K562 (cell line): ENCODE results near the gene APC2. TPM values are rescaled to one million over a fixed set of nuclear protein-coding genes. Genes with fewer than 3 reads are reported as not detected.

Experiments
- ATAC-seq: fragments of 200-7000 bp; cut with Tn5 transposase; 3 replicates; pipeline ENCODE4 v1.9.1; 2020; ENCODE audit warnings: moderate library complexity
- BruUV-seq: library from RNA; stranded (reverse); fragments of 400-500 nt; replicated peaks from 2 replicates; lab custom pipeline; 2021; lab: Mats Ljungman, UMichigan
- CTCF ChIA-PET: fragments of 300-600 bp; formaldehyde crosslinking; extraction: SDS; loops from one replicate; lab custom pipeline; 2021; ENCODE audit warnings: low intra/inter-chr PET ratio; lab: Yijun Ruan, JAX
- POLR2A ChIA-PET: fragments of 300-600, 350-650 bp; sonication (Branson Sonifier 250); formaldehyde crosslinking; extraction: SDS; loops from one replicate; lab custom pipeline; 2021; ENCODE audit warnings: antibody characterized with exemption, inconsistent platforms; lab: Yijun Ruan, JAX
- DNase-seq, 4 experiments: peaks; one replicate each; pipeline versions ENCODE4 v3.0.0 to v3.0.0-alpha.2; 2011 to 2018; ENCODE audit warnings: low spot score in 3 of 4, mixed read lengths in 3 of 4; ENCODE audit errors: extremely low read depth in 1 of 4
- FAIRE-seq: peaks from 2 replicates; lab custom pipeline; 2011; peaks lifted over from hg19 to GRCh38; lab: Jason Lieb, UNC
- H2AFZ ChIP-seq: 2 replicates; pipeline ENCODE4 v1.6.0; 2011; ENCODE audit warnings: low read depth, low read length, control low read depth, inconsistent platforms
- H3K27ac ChIP-seq: fragments of 200-600 bp; 3 replicates; pipeline ENCODE4 v1.8.0; 2011; ENCODE audit warnings: low read depth, mild to moderate bottlenecking, control low read depth, inconsistent platforms, low read length, moderate library complexity, mixed read lengths; ENCODE audit errors: extremely low read depth
- H3K27me3 ChIP-seq, 2 experiments: fragments of 300-600 bp in 1 of 2; 2 replicates in 1 of 2; 3 replicates in 1 of 2; pipeline versions ENCODE4 v1.6.0 to v1.8.0; 2011; ENCODE audit warnings: inconsistent platforms in 2 of 2, low read length in 2 of 2, mild to moderate bottlenecking in 1 of 2, mixed read lengths in 1 of 2, moderate library complexity in 1 of 2; ENCODE audit not compliant: control insufficient read depth in 2 of 2, insufficient read depth in 2 of 2
- H3K36me3 ChIP-seq: fragments of 300-600 bp; 3 replicates; pipeline ENCODE4 v1.8.0; 2011; ENCODE audit warnings: mild to moderate bottlenecking, low read length, inconsistent platforms; ENCODE audit not compliant: control insufficient read depth, insufficient read depth
- H3K4me1 ChIP-seq, 2 experiments: fragments of 200-600 bp in 1 of 2; replicated peaks in 1 of 2; 2 replicates in 1 of 2; 3 replicates in 1 of 2; pipeline versions ENCODE4 v1.5.1 to v1.8.0; 2011; ENCODE audit warnings: inconsistent platforms in 2 of 2, low read length in 2 of 2, mild to moderate bottlenecking in 1 of 2, mixed read lengths in 1 of 2, moderate library complexity in 1 of 2; ENCODE audit not compliant: control insufficient read depth in 2 of 2, insufficient read depth in 2 of 2
- H3K4me2 ChIP-seq: 2 replicates; pipeline ENCODE4 v1.6.1; 2011; ENCODE audit warnings: low read length, control low read depth, inconsistent platforms, mixed read lengths; ENCODE audit not compliant: insufficient read depth
- H3K4me3 ChIP-seq: fragments of 200-600 bp; sonication (generic), shearing (Covaris generic); 2 replicates; pipeline ENCODE4 v1.5.1; 2016; ENCODE audit warnings: control low read depth, inconsistent platforms
- H3K79me2 ChIP-seq: fragments of 200-600 bp; 3 replicates; pipeline ENCODE4 v1.8.0; 2011; ENCODE audit warnings: low read length, inconsistent platforms; ENCODE audit not compliant: control insufficient read depth, insufficient read depth
- H3K9ac ChIP-seq, 2 experiments: 2 replicates each; pipeline versions ENCODE4 v1.6.0 to v1.6.1; 2011; ENCODE audit warnings: low read depth in 2 of 2, low read length in 2 of 2, control low read depth in 1 of 2, inconsistent platforms in 1 of 2, mild to moderate bottlenecking in 1 of 2, mixed read lengths in 1 of 2; ENCODE audit not compliant: insufficient read depth in 1 of 2
- H3K9me1 ChIP-seq: one replicate; pipeline ENCODE4 v1.6.0; 2011; ENCODE audit warnings: inconsistent platforms, mild to moderate bottlenecking, low read length, moderate library complexity; ENCODE audit not compliant: control insufficient read depth, insufficient read depth
- H3K9me3 ChIP-seq: replicated peaks from 2 replicates; pipeline ENCODE4 v1.5.1; 2011; ENCODE audit warnings: low read depth, low read length, inconsistent platforms; ENCODE audit not compliant: control insufficient read depth, insufficient read depth
- H4K20me1 ChIP-seq: replicated peaks from 2 replicates; pipeline ENCODE4 v1.6.1; 2011; ENCODE audit warnings: low read length, inconsistent platforms, mixed read lengths; ENCODE audit not compliant: control insufficient read depth, insufficient read depth
- GTF2A2 ChIP-seq: IDR thresholded peaks from 2 replicates; pipeline ENCODE4 v1.6.1; 2016; ENCODE audit warnings: mild to moderate bottlenecking, missing genetic modification characterization, missing compliant biosample characterization
- KLF6 ChIP-seq: fragments of 250-450 bp; sonication (Bioruptor Pico); IDR thresholded peaks from 2 replicates; pipeline ENCODE4 v1.4.0; 2020; ENCODE audit warnings: mild to moderate bottlenecking, moderate library complexity, borderline replicate concordance
- MEF2D ChIP-seq: conservative IDR thresholded peaks from 2 replicates; pipeline ENCODE4 v1.6.1; 2016; ENCODE audit warnings: low read depth, missing genetic modification characterization, missing compliant biosample characterization
- PTRF ChIP-seq: fragments of 450-650 bp; IDR thresholded peaks from 2 replicates; pipeline ENCODE4 v1.6.1; 2016; ENCODE audit warnings: mild to moderate bottlenecking, missing genetic modification characterization, missing compliant biosample characterization
- TAF7 ChIP-seq: fragments of 450-650 bp; IDR thresholded peaks from 2 replicates; pipeline ENCODE4 v1.6.1; 2016; ENCODE audit warnings: missing genetic modification characterization, missing compliant biosample characterization
- ZC3H8 ChIP-seq: fragments of 450-650 bp; IDR thresholded peaks from 2 replicates; pipeline ENCODE4 v1.6.1; 2017
- ZKSCAN1 ChIP-seq: fragments of 150-350 bp; IDR thresholded peaks from 2 replicates; pipeline ENCODE4 v1.6.1; 2016; ENCODE audit warnings: low read depth, low read length
- ZNF551 ChIP-seq: fragments of 250-450 bp; sonication (Bioruptor Pico); IDR thresholded peaks from 2 replicates; pipeline ENCODE4 v1.5.0; 2021; ENCODE audit warnings: mild to moderate bottlenecking, moderate library complexity
- ZNF644 ChIP-seq: fragments of 200-800 bp; sonication (Bioruptor generic); IDR thresholded peaks from 2 replicates; pipeline ENCODE4 v1.6.1; 2016; ENCODE audit warnings: low read depth, missing genetic modification characterization, missing compliant biosample characterization
- WGBS: fragments of 100-300 bp; shearing (Covaris generic); methylation state at CpG from one replicate; pipeline ENCODE4 v1.1.6; 2016; ENCODE audit warnings: low coverage, mixed read lengths; ENCODE audit not compliant: insufficient coverage; ENCODE audit errors: missing lambda C conversion rate; 5-methylcytosine and 5-hydroxymethylcytosine counted together
- in situ Hi-C: fragments of 300-500 bp; cut with MboI; formaldehyde crosslinking; loops from 4 replicates; pipeline ENCODE4 v1.15.0; 2018; ENCODE audit warnings: inconsistent platforms, mixed read lengths
- intact Hi-C: fragments of 100-400 bp; cut with micrococcal nuclease; formaldehyde crosslinking; loops from 2 replicates; pipeline ENCODE4 v1.14.2; 2022
- polyA plus RNA-seq, 8 experiments: library from polyadenylated mRNA; depleted of rRNA in 4 of 8; stranded (reverse) in 5 of 8; unstranded in 3 of 8; fragments of >200 nt; fragmentation: Nextera tagmentation in 2 of 8; fragmentation: Illumina TruSeq in 1 of 8; extraction: Ambion mirVana in 2 of 8; extraction: Trizol in 1 of 8; gene quantifications; 2 replicates each; pipeline versions ENCODE4 v1.2.1 to v1.2.3, GENCODE V29; 2011 to 2014; ENCODE audit warnings: inconsistent platforms in 1 of 8, missing spikeins in 1 of 8
- total RNA-seq, 7 experiments: library from RNA; depleted of rRNA in 6 of 7; stranded (reverse); fragments of >200 nt in 6 of 7; fragmentation: Illumina TruSeq in 2 of 7; extraction: Trizol in 2 of 7; gene quantifications; 2 replicates each; pipeline versions ENCODE4 v1.2.1 to v1.2.3, GENCODE V29; 2011 to 2021; ENCODE audit warnings: low replicate concordance in 1 of 7
- TF ChIP-seq, protein P1 (sequence below): fragments of 200-800 bp; sonication (Bioruptor generic); IDR thresholded peaks from 2 replicates; pipeline ENCODE4 v1.6.1; 2017; ENCODE audit warnings: missing genetic modification characterization, missing compliant biosample characterization
- TF ChIP-seq, protein P2 (sequence below): fragments of 450-650 bp; IDR thresholded peaks from 2 replicates; pipeline ENCODE4 v1.6.1; 2016; ENCODE audit warnings: mild to moderate bottlenecking, moderate library complexity

The APC2 gene
- total and polyA plus RNA-seq, 9 of the 15 experiments (the other 6 are each of a cell fraction or from before 2014, with no cell fraction given), result 0.01 to 0.40 (median 0.05) TPM; not detected in 3

DNA sequence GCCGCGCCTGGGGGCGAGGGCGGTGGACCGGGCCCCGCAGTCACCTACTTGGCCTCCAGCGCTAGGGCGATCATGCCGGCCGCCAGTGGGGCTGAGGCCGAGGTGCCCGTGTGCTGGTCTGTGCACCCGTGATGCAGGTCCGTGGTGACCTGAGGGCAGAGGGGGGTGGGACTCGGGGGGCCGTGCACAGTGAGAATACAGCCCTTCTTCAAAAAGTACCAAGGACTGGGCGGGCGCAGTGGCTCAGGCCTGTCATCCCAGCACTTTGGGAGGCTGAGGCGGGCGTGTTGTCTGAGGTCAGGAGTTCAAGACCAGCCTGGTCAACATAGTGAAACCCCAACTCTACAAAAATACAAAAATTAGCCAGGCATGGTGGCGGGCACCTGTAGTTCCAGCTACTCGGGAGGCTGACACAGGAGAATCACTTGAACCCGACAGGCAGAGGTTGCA lies 34.1 kb downstream of the APC2 start:
- Histone ChIP-seq H3K4me1 (peaks cover 0 to 64% of the 10 kb centered on the region in 2 experiments; a peak in 4 of 5 replicates), H3K4me3 (no peak overlapping the region), H3K9ac (no peak overlapping the region), H3K27me3 (no peaks in the 10 kb centered on the region), H3K9me3 (no peaks in the 10 kb centered on the region), H3K36me3 (no peaks in the 10 kb centered on the region), H3K79me2 (peaks cover under 1% of the 10 kb centered on the region; the same call in 2 of the 3 replicates), H2AFZ (no peak overlapping the region), H3K4me2 (no peak overlapping the region), H3K9me1 (no peaks in the 10 kb centered on the region), H3K27ac (no peak overlapping the region), H4K20me1 (no peaks in the 10 kb centered on the region)
- CTCF ChIA-PET, result interaction anchor here (0.6 kb wide), 1 partner anchor 11 kb away, joined by 3 read pairs; no protein-coding TSS in a partner anchor
- ATAC-seq, result no peak
- intact Hi-C loops (no loop called here), in situ Hi-C loops (no loop called here)
- DNase-seq, result no peak
- POLR2A ChIA-PET, result no interaction called here
- WGBS, result 65% methylated on average over 9 of the region's 23 CpGs
- BruUV-seq, result no TSS peak
- FAIRE-seq, result no peak
- no peak for TF ChIP-seq ZNF551
- TF ChIP-seq KLF6 (CRISPR knock-in tag), result no peak
- TF ChIP-seq GTF2A2 (tag), result no peak
- TF ChIP-seq, protein P1, sequence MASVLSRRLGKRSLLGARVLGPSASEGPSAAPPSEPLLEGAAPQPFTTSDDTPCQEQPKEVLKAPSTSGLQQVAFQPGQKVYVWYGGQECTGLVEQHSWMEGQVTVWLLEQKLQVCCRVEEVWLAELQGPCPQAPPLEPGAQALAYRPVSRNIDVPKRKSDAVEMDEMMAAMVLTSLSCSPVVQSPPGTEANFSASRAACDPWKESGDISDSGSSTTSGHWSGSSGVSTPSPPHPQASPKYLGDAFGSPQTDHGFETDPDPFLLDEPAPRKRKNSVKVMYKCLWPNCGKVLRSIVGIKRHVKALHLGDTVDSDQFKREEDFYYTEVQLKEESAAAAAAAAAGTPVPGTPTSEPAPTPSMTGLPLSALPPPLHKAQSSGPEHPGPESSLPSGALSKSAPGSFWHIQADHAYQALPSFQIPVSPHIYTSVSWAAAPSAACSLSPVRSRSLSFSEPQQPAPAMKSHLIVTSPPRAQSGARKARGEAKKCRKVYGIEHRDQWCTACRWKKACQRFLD, result no peak
- no peak for TF ChIP-seq ZNF644 (tag)
- no peak for TF ChIP-seq PTRF (tag)
- TF ChIP-seq ZC3H8, result no peak
- TF ChIP-seq, protein P2, sequence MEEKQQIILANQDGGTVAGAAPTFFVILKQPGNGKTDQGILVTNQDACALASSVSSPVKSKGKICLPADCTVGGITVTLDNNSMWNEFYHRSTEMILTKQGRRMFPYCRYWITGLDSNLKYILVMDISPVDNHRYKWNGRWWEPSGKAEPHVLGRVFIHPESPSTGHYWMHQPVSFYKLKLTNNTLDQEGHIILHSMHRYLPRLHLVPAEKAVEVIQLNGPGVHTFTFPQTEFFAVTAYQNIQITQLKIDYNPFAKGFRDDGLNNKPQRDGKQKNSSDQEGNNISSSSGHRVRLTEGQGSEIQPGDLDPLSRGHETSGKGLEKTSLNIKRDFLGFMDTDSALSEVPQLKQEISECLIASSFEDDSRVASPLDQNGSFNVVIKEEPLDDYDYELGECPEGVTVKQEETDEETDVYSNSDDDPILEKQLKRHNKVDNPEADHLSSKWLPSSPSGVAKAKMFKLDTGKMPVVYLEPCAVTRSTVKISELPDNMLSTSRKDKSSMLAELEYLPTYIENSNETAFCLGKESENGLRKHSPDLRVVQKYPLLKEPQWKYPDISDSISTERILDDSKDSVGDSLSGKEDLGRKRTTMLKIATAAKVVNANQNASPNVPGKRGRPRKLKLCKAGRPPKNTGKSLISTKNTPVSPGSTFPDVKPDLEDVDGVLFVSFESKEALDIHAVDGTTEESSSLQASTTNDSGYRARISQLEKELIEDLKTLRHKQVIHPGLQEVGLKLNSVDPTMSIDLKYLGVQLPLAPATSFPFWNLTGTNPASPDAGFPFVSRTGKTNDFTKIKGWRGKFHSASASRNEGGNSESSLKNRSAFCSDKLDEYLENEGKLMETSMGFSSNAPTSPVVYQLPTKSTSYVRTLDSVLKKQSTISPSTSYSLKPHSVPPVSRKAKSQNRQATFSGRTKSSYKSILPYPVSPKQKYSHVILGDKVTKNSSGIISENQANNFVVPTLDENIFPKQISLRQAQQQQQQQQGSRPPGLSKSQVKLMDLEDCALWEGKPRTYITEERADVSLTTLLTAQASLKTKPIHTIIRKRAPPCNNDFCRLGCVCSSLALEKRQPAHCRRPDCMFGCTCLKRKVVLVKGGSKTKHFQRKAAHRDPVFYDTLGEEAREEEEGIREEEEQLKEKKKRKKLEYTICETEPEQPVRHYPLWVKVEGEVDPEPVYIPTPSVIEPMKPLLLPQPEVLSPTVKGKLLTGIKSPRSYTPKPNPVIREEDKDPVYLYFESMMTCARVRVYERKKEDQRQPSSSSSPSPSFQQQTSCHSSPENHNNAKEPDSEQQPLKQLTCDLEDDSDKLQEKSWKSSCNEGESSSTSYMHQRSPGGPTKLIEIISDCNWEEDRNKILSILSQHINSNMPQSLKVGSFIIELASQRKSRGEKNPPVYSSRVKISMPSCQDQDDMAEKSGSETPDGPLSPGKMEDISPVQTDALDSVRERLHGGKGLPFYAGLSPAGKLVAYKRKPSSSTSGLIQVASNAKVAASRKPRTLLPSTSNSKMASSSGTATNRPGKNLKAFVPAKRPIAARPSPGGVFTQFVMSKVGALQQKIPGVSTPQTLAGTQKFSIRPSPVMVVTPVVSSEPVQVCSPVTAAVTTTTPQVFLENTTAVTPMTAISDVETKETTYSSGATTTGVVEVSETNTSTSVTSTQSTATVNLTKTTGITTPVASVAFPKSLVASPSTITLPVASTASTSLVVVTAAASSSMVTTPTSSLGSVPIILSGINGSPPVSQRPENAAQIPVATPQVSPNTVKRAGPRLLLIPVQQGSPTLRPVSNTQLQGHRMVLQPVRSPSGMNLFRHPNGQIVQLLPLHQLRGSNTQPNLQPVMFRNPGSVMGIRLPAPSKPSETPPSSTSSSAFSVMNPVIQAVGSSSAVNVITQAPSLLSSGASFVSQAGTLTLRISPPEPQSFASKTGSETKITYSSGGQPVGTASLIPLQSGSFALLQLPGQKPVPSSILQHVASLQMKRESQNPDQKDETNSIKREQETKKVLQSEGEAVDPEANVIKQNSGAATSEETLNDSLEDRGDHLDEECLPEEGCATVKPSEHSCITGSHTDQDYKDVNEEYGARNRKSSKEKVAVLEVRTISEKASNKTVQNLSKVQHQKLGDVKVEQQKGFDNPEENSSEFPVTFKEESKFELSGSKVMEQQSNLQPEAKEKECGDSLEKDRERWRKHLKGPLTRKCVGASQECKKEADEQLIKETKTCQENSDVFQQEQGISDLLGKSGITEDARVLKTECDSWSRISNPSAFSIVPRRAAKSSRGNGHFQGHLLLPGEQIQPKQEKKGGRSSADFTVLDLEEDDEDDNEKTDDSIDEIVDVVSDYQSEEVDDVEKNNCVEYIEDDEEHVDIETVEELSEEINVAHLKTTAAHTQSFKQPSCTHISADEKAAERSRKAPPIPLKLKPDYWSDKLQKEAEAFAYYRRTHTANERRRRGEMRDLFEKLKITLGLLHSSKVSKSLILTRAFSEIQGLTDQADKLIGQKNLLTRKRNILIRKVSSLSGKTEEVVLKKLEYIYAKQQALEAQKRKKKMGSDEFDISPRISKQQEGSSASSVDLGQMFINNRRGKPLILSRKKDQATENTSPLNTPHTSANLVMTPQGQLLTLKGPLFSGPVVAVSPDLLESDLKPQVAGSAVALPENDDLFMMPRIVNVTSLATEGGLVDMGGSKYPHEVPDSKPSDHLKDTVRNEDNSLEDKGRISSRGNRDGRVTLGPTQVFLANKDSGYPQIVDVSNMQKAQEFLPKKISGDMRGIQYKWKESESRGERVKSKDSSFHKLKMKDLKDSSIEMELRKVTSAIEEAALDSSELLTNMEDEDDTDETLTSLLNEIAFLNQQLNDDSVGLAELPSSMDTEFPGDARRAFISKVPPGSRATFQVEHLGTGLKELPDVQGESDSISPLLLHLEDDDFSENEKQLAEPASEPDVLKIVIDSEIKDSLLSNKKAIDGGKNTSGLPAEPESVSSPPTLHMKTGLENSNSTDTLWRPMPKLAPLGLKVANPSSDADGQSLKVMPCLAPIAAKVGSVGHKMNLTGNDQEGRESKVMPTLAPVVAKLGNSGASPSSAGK, result no peak
- no peak for TF ChIP-seq ZKSCAN1
- TF ChIP-seq TAF7 (tag), result no peak
- TF ChIP-seq MEF2D (tag), result no peak
